Myometrial cell (primary cell): ENCODE data around the gene CD99L2. TPM values are rescaled to one million over a fixed set of nuclear protein-coding genes. Genes with fewer than 3 reads are reported as not detected.

Source experiments
- total RNA-seq: library from RNA; depleted of rRNA; stranded (reverse); fragments of >200 nt; gene quantifications from 2 replicates; pipeline ENCODE4 v1.2.3, GENCODE V29; 2015

Gene CD99L2, protein sequence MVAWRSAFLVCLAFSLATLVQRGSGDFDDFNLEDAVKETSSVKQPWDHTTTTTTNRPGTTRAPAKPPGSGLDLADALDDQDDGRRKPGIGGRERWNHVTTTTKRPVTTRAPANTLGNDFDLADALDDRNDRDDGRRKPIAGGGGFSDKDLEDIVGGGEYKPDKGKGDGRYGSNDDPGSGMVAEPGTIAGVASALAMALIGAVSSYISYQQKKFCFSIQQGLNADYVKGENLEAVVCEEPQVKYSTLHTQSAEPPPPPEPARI
- total RNA-seq: 76.4 and 92.5 TPM in 2 replicates

DNA sequence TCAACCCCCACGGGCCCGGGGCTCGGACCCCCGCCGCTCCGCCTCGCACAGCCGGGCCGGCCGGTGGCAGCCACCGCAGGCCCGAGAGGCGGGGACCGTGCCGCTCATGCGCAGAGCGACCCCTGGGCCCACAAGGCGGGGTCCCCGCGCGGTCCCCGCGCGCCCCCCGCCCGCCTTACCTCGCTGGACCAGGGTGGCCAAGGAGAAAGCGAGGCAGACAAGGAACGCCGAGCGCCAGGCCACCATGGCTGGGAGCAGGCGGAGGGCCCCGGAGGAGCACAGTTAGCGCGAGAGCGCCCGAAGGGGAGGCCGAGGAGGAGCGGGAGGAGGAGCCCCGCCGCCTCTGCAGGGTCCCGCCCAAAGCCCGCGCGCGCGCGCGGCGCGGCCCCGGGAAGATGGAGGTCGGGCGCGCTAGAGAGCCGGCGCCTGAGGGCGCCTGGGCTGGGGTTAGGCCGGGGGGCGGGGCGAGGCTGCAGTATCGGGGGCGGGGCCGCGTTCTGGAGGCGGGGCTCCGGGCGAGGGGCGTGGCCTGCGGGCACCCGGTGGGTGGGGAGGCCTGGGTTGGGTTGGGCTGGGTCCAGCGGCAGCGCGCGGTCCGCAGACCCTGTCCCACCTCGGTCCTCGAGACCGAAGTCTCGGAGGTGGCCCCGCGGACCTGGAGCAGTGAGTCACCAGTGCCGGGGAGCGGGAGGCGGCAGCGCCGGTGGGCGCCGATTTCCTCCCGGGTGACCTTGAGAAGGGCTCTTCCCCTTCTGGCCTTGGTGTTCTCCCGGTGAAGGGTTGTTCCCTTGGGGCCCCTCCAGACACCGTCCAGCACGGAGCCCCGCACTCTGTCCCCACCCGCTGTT lies at the start of gene CD99L2:
TSS of gene CD99L2 (minus strand) at position 326 of the 848 bp plus-strand sequence. CDS start at position 246, 80 bp downstream.

Other genes with a start within 250 kb of the CD99L2 start
- 13.1 and 14.4 TPM in 2 replicates for gene MTMR1, start 205.3 kb downstream of the CD99L2 start, total RNA-seq
- gene HMGB3, start 84.7 kb upstream of the CD99L2 start, total RNA-seq: 12.1 and 25.0 TPM in 2 replicates